Measurements from ENCODE around the gene AQP6. TPM values are rescaled to one million over a fixed set of nuclear protein-coding genes. Genes with fewer than 3 reads are reported as not detected.

The AQP6 gene
- total RNA-seq, 6 experiments from 2014 or later, result 0.31 to 0.34 TPM; not detected in 4

DNA sequence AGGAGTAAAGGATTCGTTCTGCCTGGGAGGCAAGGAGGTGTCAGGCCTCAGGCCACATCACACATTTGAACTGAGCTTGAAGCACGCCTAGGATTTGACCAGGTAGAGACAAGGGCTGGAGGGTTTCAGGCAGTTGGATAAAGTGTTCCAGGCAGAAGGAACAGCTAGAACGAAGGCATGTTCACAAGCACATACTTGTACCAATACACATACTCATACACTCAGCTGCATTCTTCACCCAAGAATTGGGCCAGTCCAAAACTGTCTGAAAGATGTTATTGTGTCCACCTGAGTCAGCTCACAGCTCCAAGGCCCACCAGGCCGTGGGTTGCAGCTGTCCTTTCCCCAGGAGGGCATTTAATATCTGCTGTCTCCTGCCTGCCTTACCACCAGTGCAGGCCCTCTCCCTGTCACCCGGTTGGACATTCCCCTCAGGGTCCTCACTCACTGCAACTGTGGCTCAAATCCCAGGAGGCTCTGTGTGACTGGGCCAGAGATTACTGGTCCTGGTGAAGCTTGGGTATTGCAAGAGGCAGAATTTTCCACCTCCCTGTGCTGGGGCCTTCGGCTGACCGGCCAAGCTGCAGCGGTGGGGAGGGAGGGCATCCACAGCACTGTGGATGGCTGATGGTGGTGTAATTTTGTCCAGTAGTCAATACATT lies 35.0 kb upstream of the AQP6 start:
- Histone ChIP-seq H3K27me3 (no peaks in the 10 kb centered on the region), H3K36me3 (no peaks in the 10 kb centered on the region), H3K4me1 (no peaks in the 10 kb centered on the region), H3K4me3 (no peak overlapping the region), H3K9me3 (no peaks in the 10 kb centered on the region), H3K27ac (no peak overlapping the region)
- DNase-seq (no peak), ATAC-seq (no peak)
- TF ChIP-seq, protein P1, sequence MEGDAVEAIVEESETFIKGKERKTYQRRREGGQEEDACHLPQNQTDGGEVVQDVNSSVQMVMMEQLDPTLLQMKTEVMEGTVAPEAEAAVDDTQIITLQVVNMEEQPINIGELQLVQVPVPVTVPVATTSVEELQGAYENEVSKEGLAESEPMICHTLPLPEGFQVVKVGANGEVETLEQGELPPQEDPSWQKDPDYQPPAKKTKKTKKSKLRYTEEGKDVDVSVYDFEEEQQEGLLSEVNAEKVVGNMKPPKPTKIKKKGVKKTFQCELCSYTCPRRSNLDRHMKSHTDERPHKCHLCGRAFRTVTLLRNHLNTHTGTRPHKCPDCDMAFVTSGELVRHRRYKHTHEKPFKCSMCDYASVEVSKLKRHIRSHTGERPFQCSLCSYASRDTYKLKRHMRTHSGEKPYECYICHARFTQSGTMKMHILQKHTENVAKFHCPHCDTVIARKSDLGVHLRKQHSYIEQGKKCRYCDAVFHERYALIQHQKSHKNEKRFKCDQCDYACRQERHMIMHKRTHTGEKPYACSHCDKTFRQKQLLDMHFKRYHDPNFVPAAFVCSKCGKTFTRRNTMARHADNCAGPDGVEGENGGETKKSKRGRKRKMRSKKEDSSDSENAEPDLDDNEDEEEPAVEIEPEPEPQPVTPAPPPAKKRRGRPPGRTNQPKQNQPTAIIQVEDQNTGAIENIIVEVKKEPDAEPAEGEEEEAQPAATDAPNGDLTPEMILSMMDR (IDR thresholded peaks at IDR 0.05), result no peak
- WGBS (ENCODE audit: insufficient coverage, low coverage, low lambda C conversion rate, missing lambda C conversion rate), result 69% methylated on average over 2 of the region's 8 CpGs
- intact Hi-C loops (cut with DNase I), result no loop called here

GRCh38 chr12:49939307-49939706 lies 33.4 kb upstream of the AQP6 start:
- Histone ChIP-seq H3K27me3 (no peaks in the 10 kb centered on the region), H3K4me1 (no peaks in the 10 kb centered on the region), H3K9me3 (no peaks in the 10 kb centered on the region), H3K36me3 (no peaks in the 10 kb centered on the region), H3K27ac (no peak overlapping the region), H3K4me3 (no peak overlapping the region)
- no peak for ATAC-seq
- DNase-seq, result no peak
- TF ChIP-seq POLR2A (IDR thresholded peaks at IDR 0.05), result no peak
- TF ChIP-seq, protein P1 (IDR thresholded peaks at IDR 0.05), result no peak
- intact Hi-C loops (cut with DNase I), result no loop called here

DNA sequence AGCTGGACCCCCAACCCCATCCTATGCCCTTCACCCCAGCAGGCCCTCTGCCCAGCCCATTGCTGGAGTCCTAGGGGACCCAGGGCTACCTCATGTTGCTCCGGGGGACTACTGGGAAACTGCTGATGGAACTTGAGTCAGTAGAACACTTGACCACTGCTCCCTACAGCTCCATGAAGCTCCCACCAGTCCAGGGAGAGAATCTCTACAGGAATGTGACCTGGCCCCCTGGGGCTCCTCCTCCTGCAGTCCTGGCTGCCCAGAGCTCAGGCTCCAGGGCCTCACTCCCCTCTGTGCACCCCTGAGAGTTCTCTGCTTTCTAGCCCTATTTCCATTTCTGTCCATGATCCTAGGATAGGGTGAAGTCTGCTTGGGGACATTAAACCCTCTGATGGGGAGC lies 33.0 kb upstream of the AQP6 start:
- Histone ChIP-seq H3K27me3 (no peaks in the 10 kb centered on the region), H3K4me1 (no peaks in the 10 kb centered on the region), H3K4me3 (no peak overlapping the region), H3K36me3 (no peaks in the 10 kb centered on the region), H3K9me3 (no peaks in the 10 kb centered on the region), H3K27ac (no peak overlapping the region)
- intact Hi-C loops (cut with DNase I), result no loop called here
- no CpG with 5 or more reads among the region's 1 CpG for WGBS (ENCODE audit: insufficient coverage, low coverage, low lambda C conversion rate, missing lambda C conversion rate)
- ATAC-seq, result no peak
- no peak for DNase-seq
- TF ChIP-seq POLR2A (IDR thresholded peaks at IDR 0.05), result no peak
- TF ChIP-seq, protein P1 (IDR thresholded peaks at IDR 0.05), result no peak

DNA sequence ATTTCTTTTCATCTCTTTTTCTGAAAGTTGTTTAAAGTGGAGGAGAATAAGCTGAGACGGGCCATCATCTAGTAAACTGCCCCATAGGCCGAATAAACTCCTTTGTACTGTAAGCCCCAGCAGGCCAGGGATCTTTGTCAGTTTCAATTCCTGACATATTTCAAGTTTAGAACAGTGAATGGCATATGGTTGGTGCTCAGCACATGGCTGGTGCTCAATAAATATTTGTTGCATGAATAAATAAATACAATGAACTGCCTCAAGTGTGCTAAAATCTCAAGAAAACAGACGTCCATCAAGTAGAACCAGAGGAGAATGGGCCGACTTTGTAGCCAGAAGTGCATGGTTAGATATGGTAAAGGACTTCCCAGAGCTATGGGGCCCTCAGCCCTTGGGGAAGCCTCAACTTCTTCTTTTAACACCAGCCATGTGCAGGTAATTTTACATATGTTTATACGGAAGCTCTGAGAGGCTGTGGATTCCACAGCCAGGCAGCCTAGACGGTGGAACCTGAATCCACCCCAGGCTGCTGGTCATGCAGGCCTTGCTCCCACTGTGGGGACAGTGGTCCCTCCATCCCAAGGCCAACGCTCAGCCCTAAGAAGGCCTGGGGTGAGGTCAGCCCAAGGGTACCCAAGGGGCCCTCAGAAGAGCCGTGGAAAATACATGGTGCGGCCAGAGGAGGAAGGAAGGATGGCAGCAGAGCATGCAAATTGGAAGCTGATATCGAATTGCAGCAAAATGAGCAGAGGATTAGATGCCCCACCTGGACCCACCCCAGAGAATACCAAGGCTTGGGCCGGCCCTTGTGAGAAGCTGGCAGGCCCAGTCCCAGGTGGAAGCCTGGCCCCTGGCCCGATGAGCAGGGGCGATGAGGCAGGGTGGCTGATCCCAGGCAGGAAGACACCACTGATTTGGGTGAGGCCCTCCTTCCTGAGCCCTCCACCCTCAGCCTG lies 30.9 kb upstream of the AQP6 start:
- no peaks in the 10 kb centered on the region for H3K9me3 ChIP-seq
- no peak overlapping the region for H3K4me3 ChIP-seq
- ATAC-seq (no peak), DNase-seq (peak in 1 of 3 donors; percentile 40)
- no peaks in the 10 kb centered on the region for H3K27me3 ChIP-seq
- no peak for TF ChIP-seq POLR2A (IDR thresholded peaks at IDR 0.05)
- TF ChIP-seq, protein P1 (IDR thresholded peaks at IDR 0.05), result no peak
- WGBS (ENCODE audit: insufficient coverage, low coverage, low lambda C conversion rate, missing lambda C conversion rate), result 75% methylated on average over 5 of the region's 13 CpGs
- peaks cover 0 to 7% (median 0%) of the 10 kb centered on the region in 4 donors for H3K4me1 ChIP-seq
- H3K27ac ChIP-seq, result no peak overlapping the region
- no peaks in the 10 kb centered on the region for H3K36me3 ChIP-seq
- intact Hi-C loops (cut with DNase I), result no loop called here

Measured in right lobe of liver (tissue), 6 donors.